Measurements from ENCODE around the gene ARL13B.
A peak's percentile ranks its signal among the peaks of the same experiment; 100 is the strongest.

Gene ARL13B

GRCh38 chr3:94101860-94102259 is 121.9 kb downstream of the ARL13B start:
- DNase-seq = no peak
- no peaks in the 10 kb centered on the region for H3K9me2 ChIP-seq (replicated peaks; ENCODE audit: insufficient read depth, low read length)

More at GRCh38 chr3:94101860-94102259, 121.9 kb downstream of the ARL13B start:
- H3K9me3 ChIP-seq (replicated peaks; ENCODE audit: insufficient read depth, low read length) = no peaks in the 10 kb centered on the region
- TF ChIP-seq EZH2 (optimal IDR thresholded peaks at IDR 0.05; ENCODE audit: low read depth, low read length) = no peak
- peak; percentile 15; the same call in 1 of the 2 replicates for TF ChIP-seq CTCF (IDR thresholded peaks at IDR 0.05; ENCODE audit: low read length)
- no peak overlapping the region for H3K27ac ChIP-seq (ENCODE audit: low read length)
- no peak overlapping the region for H3K4me3 ChIP-seq (ENCODE audit: low read length)
- no peaks in the 10 kb centered on the region for H3F3A ChIP-seq (ENCODE audit: insufficient read depth, low read length)
- no peaks in the 10 kb centered on the region for H4K20me1 ChIP-seq (ENCODE audit: insufficient read depth, low read length)
- no peaks in the 10 kb centered on the region for H3K79me2 ChIP-seq (ENCODE audit: low read length)
- H2AFZ ChIP-seq (ENCODE audit: low read length) = no peak overlapping the region
- H3K4me2 ChIP-seq (ENCODE audit: low read depth, low read length) = no peak overlapping the region
- no peaks in the 10 kb centered on the region; the same call in 1 of the 2 replicates for H3K36me3 ChIP-seq (replicated peaks; ENCODE audit: insufficient read depth, low read length)
- no peaks in the 10 kb centered on the region for H3K4me1 ChIP-seq (ENCODE audit: low read length)
- H3K27me3 ChIP-seq (replicated peaks; ENCODE audit: insufficient read depth, low read length) = no peaks in the 10 kb centered on the region
- no peak overlapping the region for H3K9ac ChIP-seq (ENCODE audit: low read length)
